GM21717 (cell line): ENCODE measurements around the gene DNAJC11.
"Not testable (repeated sequence)": the region's sequence is repeated elsewhere in the genome, so short reads cannot be mapped to it uniquely, and the experiment has no call there.

Experiments
- ATAC-seq: cut with Tn5 transposase; IDR thresholded peaks from one replicate; pipeline ENCODE4 v1.9.1; 2021; ENCODE audit warnings: mild to moderate bottlenecking, moderate library complexity; ENCODE audit not compliant: unreplicated experiment

The DNAJC11 gene

GRCh38 chr1:6601923-6602668 lies 99.5 kb downstream of the DNAJC11 start:
- ATAC-seq: peak; percentile 18

GRCh38 chr1:6601049-6601922 lies 100.3 kb downstream of the DNAJC11 start:
- ATAC-seq: no peak

GRCh38 chr1:6600410-6601048 lies 101.1 kb downstream of the DNAJC11 start:
- no peak for ATAC-seq

- not testable (repeated sequence) for ATAC-seq
These were observed 101.6 kb downstream of the DNAJC11 start for GRCh38 chr1:6599991-6600390.

GRCh38 chr1:6599141-6599975 lies 102.3 kb downstream of the DNAJC11 start:
- ATAC-seq: no peak

GRCh38 chr1:6597777-6598131 lies 103.9 kb downstream of the DNAJC11 start:
- no peak for ATAC-seq

GRCh38 chr1:6596886-6597776 lies 104.5 kb downstream of the DNAJC11 start:
- ATAC-seq: no peak

GRCh38 chr1:6596351-6596750 lies 105.3 kb downstream of the DNAJC11 start:
- ATAC-seq: no peak

- no peak for ATAC-seq
These were observed 106.5 kb downstream of the DNAJC11 start for GRCh38 chr1:6594977-6595740.

- ATAC-seq: no peak
These were observed 107.8 kb downstream of the DNAJC11 start for GRCh38 chr1:6593810-6594209.

GRCh38 chr1:6592865-6593593 lies 108.6 kb downstream of the DNAJC11 start:
- ATAC-seq: no peak

GRCh38 chr1:6592441-6592840 lies 109.2 kb downstream of the DNAJC11 start:
- no peak for ATAC-seq

- ATAC-seq: no peak
These were observed 110.0 kb downstream of the DNAJC11 start for GRCh38 chr1:6591644-6592043.

GRCh38 chr1:6591222-6591621 lies 110.4 kb downstream of the DNAJC11 start:
- no peak for ATAC-seq

GRCh38 chr1:6590046-6590445 lies 111.6 kb downstream of the DNAJC11 start:
- ATAC-seq: no peak

GRCh38 chr1:6588893-6589520 lies 112.6 kb downstream of the DNAJC11 start:
- no peak for ATAC-seq

GRCh38 chr1:6588128-6588892 lies 113.3 kb downstream of the DNAJC11 start:
- no peak for ATAC-seq
